Activated CD8-positive, alpha-beta memory T cell treated with anti-CD3 and anti-CD28 coated beads, Interleukin-2, amount 50 U/mL, for 24 hours (primary cell): ENCODE measurements around the gene HS6ST1.

Experiments used
- DNase-seq: peaks from one replicate; pipeline ENCODE4 v3.0.0-alpha.2; 2020; ENCODE audit errors: extremely low read depth

HS6ST1 gene

GRCh38 chr2:128348701-128349100, 30.0 kb upstream of the HS6ST1 start:
- no peak for DNase-seq

- DNase-seq = no peak
These were observed 29.3 kb upstream of the HS6ST1 start for GRCh38 chr2:128347701-128348539.

GRCh38 chr2:128347171-128347558, 28.5 kb upstream of the HS6ST1 start:
- no peak for DNase-seq

GRCh38 chr2:128346291-128347170, 27.9 kb upstream of the HS6ST1 start:
- no peak for DNase-seq

- no peak for DNase-seq
These were observed 26.9 kb upstream of the HS6ST1 start for GRCh38 chr2:128345436-128346165.

GRCh38 chr2:128344101-128344500, 25.4 kb upstream of the HS6ST1 start:
- DNase-seq = no peak

GRCh38 chr2:128343459-128343858, 24.8 kb upstream of the HS6ST1 start:
- no peak for DNase-seq

GRCh38 chr2:128342550-128342949, 23.9 kb upstream of the HS6ST1 start:
- DNase-seq = no peak

GRCh38 chr2:128341621-128342020, 23.0 kb upstream of the HS6ST1 start:
- DNase-seq = no peak

GRCh38 chr2:128332091-128332634, 13.5 kb upstream of the HS6ST1 start:
- no peak for DNase-seq

GRCh38 chr2:128330583-128330982, 11.9 kb upstream of the HS6ST1 start:
- no peak for DNase-seq

- DNase-seq = no peak
These were observed 10.9 kb upstream of the HS6ST1 start for GRCh38 chr2:128329607-128330006.

GRCh38 chr2:128327180-128327964, 8.7 kb upstream of the HS6ST1 start:
- no peak for DNase-seq

GRCh38 chr2:128326346-128326745, 7.7 kb upstream of the HS6ST1 start:
- no peak for DNase-seq

GRCh38 chr2:128325611-128326181, 7.0 kb upstream of the HS6ST1 start:
- DNase-seq = no peak

- DNase-seq = no peak
These were observed 6.3 kb upstream of the HS6ST1 start for GRCh38 chr2:128324897-128325410.

GRCh38 chr2:128324008-128324896, 5.6 kb upstream of the HS6ST1 start:
- DNase-seq = no peak

- DNase-seq = no peak
These were observed 4.9 kb upstream of the HS6ST1 start for GRCh38 chr2:128323555-128323931.

GRCh38 chr2:128322715-128323554, 4.3 kb upstream of the HS6ST1 start:
- DNase-seq = no peak
